H54 (cell line): ENCODE results near the gene CD28.
A peak's percentile ranks its signal among the peaks of the same experiment; 100 is the strongest.

Experiments
- DNase-seq: peaks from one replicate; pipeline ENCODE4 v3.0.0; 2011; ENCODE audit warnings: low spot score, mixed read lengths; ENCODE audit not compliant: insufficient read length
- FAIRE-seq: peaks from 3 replicates; lab custom pipeline; 2011; peaks lifted over from hg19 to GRCh38; lab: Jason Lieb, UNC
- POLR2A ChIP-seq: IDR thresholded peaks from 2 replicates; pipeline ENCODE4 v1.6.1; 2011; ENCODE audit warnings: low read depth, mild to moderate bottlenecking, low read length

The CD28 gene

DNA sequence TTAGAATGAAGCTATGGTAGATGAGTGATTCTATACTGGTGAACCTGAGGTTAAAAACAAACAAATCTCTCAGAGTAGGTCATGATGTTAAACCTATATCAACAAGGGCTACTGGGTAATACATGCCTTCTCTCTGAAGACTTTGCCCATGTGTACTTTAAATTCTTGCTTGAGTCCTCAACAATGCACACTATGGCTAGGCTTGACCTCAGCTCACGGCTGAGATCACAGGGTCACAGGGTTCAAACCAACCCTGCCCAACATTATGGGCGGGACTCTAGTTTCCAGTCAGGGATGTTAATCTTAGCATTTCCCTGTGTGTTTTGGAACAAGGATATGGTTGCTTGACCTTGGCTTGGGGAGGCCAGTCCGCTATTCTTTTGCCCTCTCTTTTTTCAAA, 7.7 kb downstream of the CD28 start:
- no peak for DNase-seq
- FAIRE-seq, result no peak
- TF ChIP-seq POLR2A, result no peak

GRCh38 chr2:203715744-203716143, 9.3 kb downstream of the CD28 start:
- no peak for FAIRE-seq
- DNase-seq, result no peak
- no peak for TF ChIP-seq POLR2A

- peak; percentile 11 for FAIRE-seq
- TF ChIP-seq POLR2A, result no peak
- DNase-seq, result no peak
These were observed 11.6 kb downstream of the CD28 start for GRCh38 chr2:203718087-203718486.

DNA sequence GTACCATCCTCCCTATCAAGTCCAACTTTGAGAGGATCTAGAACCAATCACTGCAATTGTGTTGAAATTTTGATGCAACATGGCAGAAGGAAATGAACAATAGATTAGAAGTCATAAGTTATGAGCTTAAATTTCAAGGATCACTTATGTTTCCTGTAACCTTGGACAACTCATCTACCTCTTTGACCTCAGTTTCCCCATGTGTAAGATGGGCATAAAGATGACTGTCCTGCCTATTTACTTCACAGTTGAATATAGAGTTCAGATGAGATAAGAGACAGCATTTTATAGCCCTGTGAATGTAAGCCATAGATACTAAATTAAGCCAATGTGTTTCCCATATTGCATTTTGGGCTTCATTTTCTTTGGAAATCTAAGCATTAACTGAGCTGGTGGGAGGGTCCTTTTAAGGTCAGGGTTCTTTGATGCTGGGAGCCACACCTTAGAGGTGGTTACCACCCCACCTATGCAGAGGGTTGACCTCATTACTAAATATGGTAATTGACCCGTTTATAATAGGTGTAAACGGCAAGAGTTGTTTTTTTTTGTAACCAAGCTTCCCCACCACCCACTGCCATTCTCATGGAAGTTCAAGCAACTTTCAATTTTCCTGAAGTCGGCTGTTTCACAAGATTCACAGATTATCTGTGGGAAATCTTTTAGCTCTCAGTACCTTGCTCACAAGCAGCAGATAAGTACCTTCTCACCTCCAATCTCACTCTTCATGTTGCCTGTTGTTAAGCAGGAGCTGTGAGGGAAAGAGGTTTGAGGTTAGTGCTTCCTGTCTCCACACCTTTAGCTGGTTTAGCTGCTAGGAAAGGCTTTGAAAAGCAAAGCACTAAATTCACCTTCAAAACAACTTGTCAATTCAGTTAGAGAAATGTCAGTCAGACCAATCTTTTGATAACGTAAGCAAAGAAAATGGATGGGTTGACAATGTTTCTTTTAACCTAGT, 13.3 kb downstream of the CD28 start:
- FAIRE-seq (no peak), DNase-seq (no peak)
- no peak for TF ChIP-seq POLR2A

DNA sequence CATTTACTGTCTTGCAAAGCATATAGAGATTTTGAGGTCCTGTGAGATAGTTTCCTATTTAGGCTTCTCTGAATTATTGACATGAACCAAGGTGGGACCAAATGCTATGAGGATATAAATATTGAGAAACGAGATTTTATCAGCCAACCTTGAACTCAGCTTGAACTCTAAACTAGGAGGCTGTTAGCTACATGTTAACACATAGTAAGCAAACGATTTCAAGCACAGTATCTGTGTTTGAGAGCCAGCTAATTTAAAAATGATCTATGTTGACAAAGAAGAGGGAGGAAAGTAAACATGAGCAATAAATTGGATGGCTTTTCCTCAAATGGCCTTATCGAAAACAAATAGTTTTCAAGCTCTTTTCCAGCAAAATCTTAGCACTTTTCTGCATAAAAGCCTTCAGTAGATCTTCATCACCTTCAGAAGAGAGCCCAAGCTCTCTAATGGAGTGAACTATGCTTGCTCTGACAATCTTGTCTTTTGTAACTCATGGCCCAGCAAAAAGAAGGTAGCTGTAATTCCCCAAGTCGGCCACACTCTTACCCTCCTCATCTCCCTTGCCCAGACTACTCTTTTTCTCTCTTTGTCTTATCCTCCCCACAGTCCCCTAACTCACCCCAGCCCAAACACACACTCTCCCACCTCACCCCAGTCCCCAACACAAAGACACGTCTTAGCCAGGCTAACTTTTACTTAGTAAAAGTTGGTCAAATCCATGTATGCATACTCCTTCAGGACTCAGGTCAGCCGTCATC, 14.7 kb downstream of the CD28 start:
- TF ChIP-seq POLR2A, result no peak
- no peak for FAIRE-seq
- DNase-seq, result no peak

DNA sequence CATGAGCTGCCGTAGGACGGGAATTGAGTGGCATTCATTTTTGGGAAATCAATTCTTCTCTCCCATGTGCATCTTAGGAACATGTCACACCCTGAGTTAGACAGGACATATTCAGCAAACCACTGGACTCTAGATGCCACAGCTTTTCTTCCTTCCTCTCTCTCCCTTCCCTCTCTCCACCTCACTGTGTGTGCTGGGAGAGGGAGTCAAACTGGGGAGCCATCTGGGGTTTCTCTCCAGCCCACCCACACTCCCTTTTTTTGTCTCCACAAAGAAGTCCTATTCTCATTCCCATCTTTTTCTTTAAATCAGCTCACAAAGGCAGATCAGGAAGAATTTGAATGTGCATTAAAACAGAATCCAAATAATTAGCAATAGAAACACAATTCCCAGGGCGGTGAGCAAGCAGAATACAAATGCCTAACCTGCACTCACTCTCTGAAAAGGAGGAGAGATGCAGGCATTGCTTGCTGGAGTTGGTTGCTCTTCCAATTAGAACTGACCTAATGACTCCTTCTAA, 15.4 kb downstream of the CD28 start:
- DNase-seq (no peak), FAIRE-seq (no peak)
- no peak for TF ChIP-seq POLR2A

DNA sequence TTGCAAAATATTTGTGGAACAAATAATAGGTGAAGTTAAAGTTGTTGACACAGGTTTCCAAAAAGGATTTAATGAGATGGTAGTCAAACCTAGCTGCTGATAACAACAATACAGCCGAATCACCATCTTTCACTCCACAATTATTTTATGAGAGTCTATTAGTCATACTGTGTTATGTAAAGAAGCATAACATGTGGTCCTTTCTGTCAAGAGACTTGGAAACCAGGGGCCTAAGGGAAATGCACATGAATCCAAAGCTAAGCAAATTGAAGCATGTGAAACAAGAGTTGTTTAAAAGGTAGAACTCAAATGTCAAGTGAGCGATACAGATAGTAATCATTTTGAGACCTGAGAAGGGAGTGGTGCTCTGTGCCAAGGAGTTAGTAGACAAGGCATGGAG, 16.0 kb downstream of the CD28 start:
- DNase-seq (peak; percentile 6), FAIRE-seq (peak; percentile 87)
- TF ChIP-seq POLR2A, result no peak

DNA sequence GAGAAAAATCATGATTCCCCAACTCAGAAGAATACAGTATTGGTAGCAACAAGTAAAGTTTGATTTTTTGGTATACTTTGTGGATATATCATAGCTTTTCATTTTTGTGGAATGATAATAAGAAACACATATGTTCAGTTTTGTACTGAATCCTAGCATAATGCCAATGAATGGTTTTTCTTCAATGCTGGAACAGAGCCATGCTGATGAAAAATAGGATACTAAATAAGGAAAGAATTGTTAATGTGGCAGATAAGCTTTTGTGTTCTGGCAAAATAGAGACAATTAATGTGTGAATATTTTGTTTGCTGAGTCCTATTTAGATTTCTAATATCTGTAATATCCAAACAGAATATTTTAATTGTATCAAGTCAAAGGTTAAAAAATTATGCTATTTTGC, 21.9 kb downstream of the CD28 start:
- DNase-seq, result no peak
- TF ChIP-seq POLR2A, result no peak
- no peak for FAIRE-seq

- no peak for TF ChIP-seq POLR2A
- no peak for DNase-seq
- FAIRE-seq, result peak; percentile 58
These were observed 23.8 kb downstream of the CD28 start for GRCh38 chr2:203730076-203730729.

DNA sequence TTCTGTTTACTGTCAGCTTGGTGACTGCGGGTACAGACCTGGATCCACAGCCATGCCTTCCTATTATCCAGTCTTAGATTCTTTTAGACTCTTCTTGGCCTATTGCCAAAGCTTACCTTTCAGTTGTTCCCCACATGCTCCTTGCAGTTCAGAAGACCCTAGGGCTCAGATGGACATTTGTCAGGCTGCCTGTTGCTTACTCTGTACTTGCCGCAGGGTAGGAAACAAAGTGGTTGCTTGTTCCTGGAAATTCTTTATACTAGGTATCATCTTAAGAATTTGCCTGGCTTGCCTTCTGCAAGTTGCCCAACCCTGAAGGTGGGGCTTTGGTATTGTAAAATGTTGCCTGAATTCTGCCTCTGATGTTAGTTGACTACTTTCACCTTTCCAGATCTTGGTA, 24.4 kb downstream of the CD28 start:
- FAIRE-seq (no peak), DNase-seq (no peak)
- TF ChIP-seq POLR2A, result no peak

DNA sequence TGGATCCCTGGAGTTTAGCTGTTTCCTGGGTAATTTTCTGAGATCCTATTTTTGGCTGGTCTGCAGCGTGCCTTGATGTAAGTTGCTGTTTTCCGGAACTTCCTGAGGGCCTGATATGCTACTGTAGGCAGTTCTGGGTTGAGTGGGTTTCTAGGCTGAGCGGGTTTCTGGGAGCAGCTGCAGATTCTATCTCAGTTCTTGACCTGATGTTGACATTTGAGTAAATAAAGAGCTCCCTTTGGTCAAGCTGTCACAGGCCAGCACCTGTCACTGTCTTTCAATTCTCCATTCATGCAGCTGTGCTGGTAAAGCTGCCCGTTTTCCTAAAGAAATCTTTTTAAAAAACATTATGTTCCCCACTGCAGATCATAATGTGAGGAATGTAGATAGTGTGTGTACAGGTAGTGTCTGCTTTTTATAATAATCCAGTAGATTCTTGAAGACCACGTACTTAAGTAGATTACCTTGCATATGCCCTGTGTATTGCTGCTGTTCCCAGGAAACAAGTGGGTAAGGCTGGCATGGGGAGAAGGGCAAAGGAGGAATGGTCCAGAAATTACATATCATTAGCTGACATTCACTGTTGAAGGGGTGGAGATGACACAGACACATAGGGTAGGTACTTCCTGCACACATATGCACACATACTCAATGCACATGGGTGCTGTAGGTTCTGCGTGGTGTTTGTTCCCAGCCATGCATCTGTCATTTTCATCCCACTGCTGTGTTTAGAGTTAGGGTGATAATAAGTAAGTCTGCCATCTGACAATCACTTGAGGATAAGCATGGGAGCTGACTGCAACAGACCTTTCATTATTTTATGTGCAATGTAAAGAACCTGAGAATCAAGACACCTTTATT, 25.9 kb downstream of the CD28 start:
- no peak for TF ChIP-seq POLR2A
- FAIRE-seq, result no peak

GRCh38 chr2:203732953-203733510, 26.6 kb downstream of the CD28 start:
- no peak for TF ChIP-seq POLR2A
- DNase-seq, result no peak
- peak; percentile 38 for FAIRE-seq

More for the DNA sequence above, 25.9 kb downstream of the CD28 start:
- no peak for DNase-seq
